ENCODE results near the gene SNRNP200. TPM values are rescaled to one million over a fixed set of nuclear protein-coding genes. Genes with fewer than 3 reads are reported as not detected.

Gene SNRNP200
- polyA plus RNA-seq, 2 of the 4 experiments (the other 2 are of a cell fraction) = 118 to 202 TPM

DNA sequence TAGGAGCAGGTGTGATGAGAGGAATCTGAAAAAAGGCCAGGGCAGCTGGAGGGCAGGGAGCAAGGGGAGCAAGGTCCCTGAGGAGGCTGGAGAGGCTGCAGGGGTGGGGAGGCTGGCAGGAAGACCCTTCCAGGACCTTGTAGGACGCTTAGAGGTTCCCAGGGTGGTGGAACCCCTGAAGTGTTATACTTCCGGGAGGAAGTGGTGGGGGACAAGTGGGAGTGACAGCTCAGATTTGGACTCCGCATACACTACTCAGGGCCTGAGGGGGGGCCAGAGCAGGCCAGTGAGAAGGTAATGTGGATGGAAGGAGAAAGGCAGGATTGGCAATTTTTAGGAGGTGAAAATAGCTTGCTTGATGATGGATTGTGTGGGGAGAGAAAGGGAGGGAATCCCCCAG is 28.4 kb upstream of the SNRNP200 start:
- Histone ChIP-seq H3K4me1 (peaks cover 17% of the 10 kb centered on the region), H3K27ac (no peak overlapping the region), H3K9me3 (no peaks in the 10 kb centered on the region), H3K4me3 (no peak overlapping the region), H3K4me2 (no peak overlapping the region)
- DNase-seq (ENCODE audit: low read depth in 1 of 2, low spot score in 1 of 2) (no peak), FAIRE-seq (no peak), ATAC-seq (no peak)
- ChIA-PET CTCF (interaction anchor here (1.2 to 2.1 kb wide), 2 partner anchors 10 to 175 kb away, joined by 3 to 10 read pairs; no protein-coding TSS in a partner anchor), POLR2A (interaction anchor here (0.5 kb wide), 1 partner anchor 14 kb away, joined by 4 read pairs; no protein-coding TSS in a partner anchor)
- TF ChIP-seq RARB (CRISPR knock-in tag; IDR thresholded peaks at IDR 0.05) (no peak), CBX8 (IDR thresholded peaks at IDR 0.05) (no peak), FOXS1 (CRISPR knock-in tag; IDR thresholded peaks at IDR 0.05) (no peak), ZSCAN20 (CRISPR knock-in tag; IDR thresholded peaks at IDR 0.05) (no peak), RFX5 (IDR thresholded peaks at IDR 0.05) (no peak), TP53 (CRISPR knock-in tag; IDR thresholded peaks at IDR 0.05) (no peak), ZC3H11A (IDR thresholded peaks at IDR 0.05) (no peak), EHMT2 (IDR thresholded peaks at IDR 0.05; ENCODE audit: low read depth) (no peak), CHD2 (IDR thresholded peaks at IDR 0.05; ENCODE audit: low read length, partially characterized antibody) (no peak), CBX2 (IDR thresholded peaks at IDR 0.05; ENCODE audit: borderline replicate concordance, low read depth) (no peak), POLR2AphosphoS2 (conservative IDR thresholded peaks at IDR 0.05; ENCODE audit: low read length) (no peak), HOXA7 (CRISPR knock-in tag; IDR thresholded peaks at IDR 0.05) (no peak), MAZ (IDR thresholded peaks at IDR 0.05; ENCODE audit: borderline replicate concordance, low read depth, low read length) (no peak), NPAS2 (CRISPR knock-in tag; IDR thresholded peaks at IDR 0.05; ENCODE audit: borderline replicate concordance) (no peak), KDM5A (IDR thresholded peaks at IDR 0.05) (no peak)
- TF ChIP-seq, protein P1, sequence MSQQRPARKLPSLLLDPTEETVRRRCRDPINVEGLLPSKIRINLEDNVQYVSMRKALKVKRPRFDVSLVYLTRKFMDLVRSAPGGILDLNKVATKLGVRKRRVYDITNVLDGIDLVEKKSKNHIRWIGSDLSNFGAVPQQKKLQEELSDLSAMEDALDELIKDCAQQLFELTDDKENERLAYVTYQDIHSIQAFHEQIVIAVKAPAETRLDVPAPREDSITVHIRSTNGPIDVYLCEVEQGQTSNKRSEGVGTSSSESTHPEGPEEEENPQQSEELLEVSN (IDR thresholded peaks at IDR 0.05; ENCODE audit: borderline replicate concordance, low read depth) = no peak
- TF ChIP-seq, protein P2, sequence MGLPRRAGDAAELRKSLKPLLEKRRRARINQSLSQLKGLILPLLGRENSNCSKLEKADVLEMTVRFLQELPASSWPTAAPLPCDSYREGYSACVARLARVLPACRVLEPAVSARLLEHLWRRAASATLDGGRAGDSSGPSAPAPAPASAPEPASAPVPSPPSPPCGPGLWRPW (IDR thresholded peaks at IDR 0.05) = no peak
- TF ChIP-seq, protein P3, sequence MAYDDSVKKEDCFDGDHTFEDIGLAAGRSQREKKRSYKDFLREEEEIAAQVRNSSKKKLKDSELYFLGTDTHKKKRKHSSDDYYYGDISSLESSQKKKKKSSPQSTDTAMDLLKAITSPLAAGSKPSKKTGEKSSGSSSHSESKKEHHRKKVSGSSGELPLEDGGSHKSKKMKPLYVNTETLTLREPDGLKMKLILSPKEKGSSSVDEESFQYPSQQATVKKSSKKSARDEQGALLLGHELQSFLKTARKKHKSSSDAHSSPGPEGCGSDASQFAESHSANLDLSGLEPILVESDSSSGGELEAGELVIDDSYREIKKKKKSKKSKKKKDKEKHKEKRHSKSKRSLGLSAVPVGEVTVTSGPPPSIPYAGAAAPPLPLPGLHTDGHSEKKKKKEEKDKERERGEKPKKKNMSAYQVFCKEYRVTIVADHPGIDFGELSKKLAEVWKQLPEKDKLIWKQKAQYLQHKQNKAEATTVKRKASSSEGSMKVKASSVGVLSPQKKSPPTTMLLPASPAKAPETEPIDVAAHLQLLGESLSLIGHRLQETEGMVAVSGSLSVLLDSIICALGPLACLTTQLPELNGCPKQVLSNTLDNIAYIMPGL (CRISPR knock-in tag; IDR thresholded peaks at IDR 0.05; ENCODE audit: borderline replicate concordance) = no peak
- TF ChIP-seq, protein P4, sequence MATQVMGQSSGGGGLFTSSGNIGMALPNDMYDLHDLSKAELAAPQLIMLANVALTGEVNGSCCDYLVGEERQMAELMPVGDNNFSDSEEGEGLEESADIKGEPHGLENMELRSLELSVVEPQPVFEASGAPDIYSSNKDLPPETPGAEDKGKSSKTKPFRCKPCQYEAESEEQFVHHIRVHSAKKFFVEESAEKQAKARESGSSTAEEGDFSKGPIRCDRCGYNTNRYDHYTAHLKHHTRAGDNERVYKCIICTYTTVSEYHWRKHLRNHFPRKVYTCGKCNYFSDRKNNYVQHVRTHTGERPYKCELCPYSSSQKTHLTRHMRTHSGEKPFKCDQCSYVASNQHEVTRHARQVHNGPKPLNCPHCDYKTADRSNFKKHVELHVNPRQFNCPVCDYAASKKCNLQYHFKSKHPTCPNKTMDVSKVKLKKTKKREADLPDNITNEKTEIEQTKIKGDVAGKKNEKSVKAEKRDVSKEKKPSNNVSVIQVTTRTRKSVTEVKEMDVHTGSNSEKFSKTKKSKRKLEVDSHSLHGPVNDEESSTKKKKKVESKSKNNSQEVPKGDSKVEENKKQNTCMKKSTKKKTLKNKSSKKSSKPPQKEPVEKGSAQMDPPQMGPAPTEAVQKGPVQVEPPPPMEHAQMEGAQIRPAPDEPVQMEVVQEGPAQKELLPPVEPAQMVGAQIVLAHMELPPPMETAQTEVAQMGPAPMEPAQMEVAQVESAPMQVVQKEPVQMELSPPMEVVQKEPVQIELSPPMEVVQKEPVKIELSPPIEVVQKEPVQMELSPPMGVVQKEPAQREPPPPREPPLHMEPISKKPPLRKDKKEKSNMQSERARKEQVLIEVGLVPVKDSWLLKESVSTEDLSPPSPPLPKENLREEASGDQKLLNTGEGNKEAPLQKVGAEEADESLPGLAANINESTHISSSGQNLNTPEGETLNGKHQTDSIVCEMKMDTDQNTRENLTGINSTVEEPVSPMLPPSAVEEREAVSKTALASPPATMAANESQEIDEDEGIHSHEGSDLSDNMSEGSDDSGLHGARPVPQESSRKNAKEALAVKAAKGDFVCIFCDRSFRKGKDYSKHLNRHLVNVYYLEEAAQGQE (IDR thresholded peaks at IDR 0.05) = no peak
- TF ChIP-seq, protein P5, sequence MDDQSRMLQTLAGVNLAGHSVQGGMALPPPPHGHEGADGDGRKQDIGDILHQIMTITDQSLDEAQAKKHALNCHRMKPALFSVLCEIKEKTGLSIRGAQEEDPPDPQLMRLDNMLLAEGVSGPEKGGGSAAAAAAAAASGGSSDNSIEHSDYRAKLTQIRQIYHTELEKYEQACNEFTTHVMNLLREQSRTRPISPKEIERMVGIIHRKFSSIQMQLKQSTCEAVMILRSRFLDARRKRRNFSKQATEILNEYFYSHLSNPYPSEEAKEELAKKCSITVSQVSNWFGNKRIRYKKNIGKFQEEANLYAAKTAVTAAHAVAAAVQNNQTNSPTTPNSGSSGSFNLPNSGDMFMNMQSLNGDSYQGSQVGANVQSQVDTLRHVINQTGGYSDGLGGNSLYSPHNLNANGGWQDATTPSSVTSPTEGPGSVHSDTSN (IDR thresholded peaks at IDR 0.05) = no peak
- WGBS (ENCODE audit: missing lambda C conversion rate) = 90% methylated on average over 3 of the region's 3 CpGs

Data from A549 (cell line).